ENCODE results near the gene THG1L.
A peak's percentile ranks its signal among the peaks of the same experiment; 100 is the strongest.

Gene THG1L

GRCh38 chr5:157761690-157762621, 30.7 kb downstream of the THG1L start:
- DNase-seq (ENCODE audit: low read depth), result peak; percentile 28

DNA sequence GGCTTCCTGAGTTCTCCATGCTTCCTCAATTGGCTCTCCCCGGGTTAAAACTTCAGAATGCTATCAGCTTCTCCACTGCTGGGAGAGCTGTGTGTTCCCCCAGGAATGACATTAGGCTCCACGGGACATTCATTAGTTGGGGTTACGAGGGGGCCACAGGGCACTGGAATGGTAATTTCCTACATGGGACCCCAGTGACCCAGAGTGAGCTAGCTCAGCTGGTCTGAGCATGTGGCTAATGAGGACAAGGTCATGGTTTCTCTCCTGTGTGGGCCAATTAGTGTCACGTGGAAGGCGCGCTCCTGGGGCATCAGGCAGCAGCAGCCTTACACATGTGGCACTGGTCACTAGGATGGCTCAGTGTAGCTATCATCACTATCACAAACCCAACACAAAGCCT, 33.3 kb downstream of the THG1L start:
- no peak for DNase-seq (ENCODE audit: low read depth)

DNA sequence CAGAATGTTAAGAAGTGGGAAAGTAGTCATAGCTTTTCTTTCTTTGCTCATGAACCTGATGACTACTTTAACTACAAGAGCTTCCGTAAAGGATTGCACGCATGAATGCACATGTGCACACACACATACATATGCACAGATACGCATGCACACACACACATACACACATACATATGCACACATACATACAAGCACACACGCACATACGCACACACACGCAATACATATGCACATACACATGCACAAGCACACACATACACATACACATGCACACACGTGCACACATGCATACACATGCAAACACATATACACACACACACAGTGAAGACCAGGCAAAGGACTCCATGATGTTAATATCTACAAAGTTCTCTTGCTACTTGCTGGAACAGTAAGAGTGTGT, 35.2 kb downstream of the THG1L start:
- DNase-seq (ENCODE audit: low read depth), result no peak

DNA sequence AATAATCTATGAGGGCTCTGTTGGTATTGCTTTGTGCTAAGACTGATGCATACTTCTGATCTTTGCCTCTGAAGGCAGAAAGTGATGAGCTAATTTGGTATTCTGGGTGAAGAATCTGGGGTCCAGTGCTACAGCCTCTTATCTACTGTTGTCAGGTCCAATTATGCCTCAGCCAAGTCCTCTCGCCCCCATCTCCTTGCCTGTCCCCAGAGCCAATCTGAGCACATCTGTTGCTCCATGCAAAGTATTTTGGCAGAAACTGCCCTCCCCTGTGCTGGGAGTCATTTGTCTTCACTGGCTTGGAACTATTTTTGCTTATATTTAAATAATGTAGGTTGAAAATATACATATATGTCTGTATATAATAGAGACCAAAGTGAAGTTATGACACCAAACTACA, 35.7 kb downstream of the THG1L start:
- DNase-seq (ENCODE audit: low read depth), result no peak

GRCh38 chr5:157767689-157768088, 36.5 kb downstream of the THG1L start:
- no peak for DNase-seq (ENCODE audit: low read depth)

DNA sequence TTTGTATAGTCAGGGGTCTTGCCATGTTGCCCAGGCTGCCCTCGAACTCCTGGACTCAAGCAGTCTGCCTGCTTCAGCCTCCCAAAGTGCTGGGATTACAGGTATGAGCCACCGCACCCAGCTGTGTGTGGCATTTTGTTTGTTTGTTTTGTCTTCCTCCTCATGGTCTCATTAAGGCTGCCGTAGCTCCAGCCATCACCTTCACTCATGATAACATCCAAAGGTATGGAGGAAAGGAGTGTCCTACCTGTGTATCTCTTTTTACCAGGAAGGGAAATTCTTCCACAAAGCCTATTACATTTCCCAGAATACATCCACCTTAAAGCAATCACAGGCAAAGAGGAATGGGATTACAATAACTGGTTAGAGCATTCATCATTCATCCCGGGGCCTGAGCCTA, 39.4 kb downstream of the THG1L start:
- DNase-seq (ENCODE audit: low read depth), result no peak

- DNase-seq (ENCODE audit: low read depth), result no peak
Observed at GRCh38 chr5:157772127-157772526, 40.9 kb downstream of the THG1L start.

DNA sequence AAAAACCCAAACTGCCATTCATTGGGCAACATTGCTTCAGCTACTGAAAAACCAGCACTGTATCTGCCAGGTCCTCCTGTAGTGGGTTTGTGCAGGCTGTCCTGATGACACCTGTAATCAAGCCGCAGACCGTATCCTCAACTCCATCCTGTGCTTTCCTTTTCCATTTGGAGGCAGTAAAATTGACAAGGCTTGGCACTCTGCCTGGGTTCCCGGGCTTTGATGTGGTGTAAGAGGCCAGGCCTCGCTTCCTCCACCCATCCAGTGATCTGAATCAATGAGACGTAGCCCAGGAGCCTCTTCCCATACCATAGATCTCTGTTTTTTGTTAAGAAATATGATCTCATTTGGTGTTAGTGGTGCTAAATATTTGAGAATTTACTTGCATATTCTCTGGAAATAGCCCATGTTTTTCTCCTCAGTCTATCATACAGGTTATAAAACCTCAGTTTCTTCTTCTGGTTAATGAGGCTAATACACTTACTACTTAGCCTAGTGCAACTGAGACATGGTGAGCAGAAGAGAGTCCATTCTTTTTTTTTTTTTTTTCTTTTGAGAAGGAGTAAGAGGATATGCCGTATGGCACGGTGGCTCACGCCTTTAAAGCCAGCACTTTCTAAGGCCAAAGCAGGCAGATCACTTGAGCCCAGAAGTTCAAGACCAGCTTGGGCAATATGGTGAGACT, 47.0 kb downstream of the THG1L start:
- peak; percentile 45 for DNase-seq (ENCODE audit: low read depth)

DNA sequence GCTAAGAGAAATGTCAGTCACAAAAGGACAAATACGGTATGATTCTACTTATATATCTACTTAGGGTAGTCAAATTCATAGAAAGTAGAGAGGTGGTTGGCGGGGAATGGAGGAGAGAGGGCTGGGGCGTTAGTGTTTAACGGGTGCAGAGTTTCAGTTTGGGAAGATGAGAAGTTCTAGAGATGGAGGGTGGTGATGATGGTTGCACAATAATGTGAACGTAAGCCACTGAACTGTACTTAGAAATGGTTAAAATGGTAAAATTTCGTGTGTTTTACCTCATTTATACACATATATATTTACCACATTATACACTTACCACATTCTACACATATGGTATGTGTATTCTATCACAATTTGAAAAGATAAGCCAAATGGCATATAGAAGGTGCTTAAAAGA, 48.0 kb downstream of the THG1L start:
- DNase-seq (ENCODE audit: low read depth), result no peak

DNA sequence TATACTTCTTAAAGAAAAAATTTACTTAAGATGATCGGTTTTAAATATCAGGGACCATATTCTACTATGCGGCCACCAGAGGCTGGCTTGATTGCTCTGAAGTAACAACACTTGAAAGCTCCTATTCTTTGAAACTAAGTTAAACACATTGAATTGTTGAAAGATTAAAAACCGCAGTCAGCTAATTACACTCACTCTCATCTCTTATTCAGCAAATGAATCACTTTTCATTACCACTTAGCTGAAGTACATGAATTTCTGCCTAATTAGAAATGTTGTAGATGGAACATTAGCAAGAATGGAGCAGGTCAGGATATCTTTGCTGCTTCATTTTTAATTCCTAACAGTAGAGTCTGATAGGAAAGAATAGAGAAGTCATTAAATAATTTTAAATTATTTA, 54.6 kb downstream of the THG1L start:
- no peak for DNase-seq (ENCODE audit: low read depth)

Data from non-pigmented ciliary epithelial cell (primary cell).